A549 (cell line): ENCODE results near the gene WDR45B. TPM values are rescaled to one million over a fixed set of nuclear protein-coding genes. Genes with fewer than 3 reads are reported as not detected.

Source experiments
- ATAC-seq, 2 experiments: fragments of 200-7000 bp in 1 of 2; fragments of >200 bp in 1 of 2; cut with Nextera tagmentation in 1 of 2; cut with Tn5 transposase in 1 of 2; 3 replicates each; pipeline versions ENCODE4 v1.8.0 to v1.9.1; 2018 to 2020; ENCODE audit warnings: mild to moderate bottlenecking in 1 of 2, moderate library complexity in 1 of 2
- CTCF ChIA-PET: fragments of 300-600 bp; sonication (Branson Sonifier 250); formaldehyde crosslinking; extraction: SDS; loops from one replicate; lab custom pipeline; 2021; ENCODE audit warnings: antibody characterized with exemption, inconsistent platforms; lab: Yijun Ruan, JAX
- POLR2A ChIA-PET: fragments of 350-600 bp; formaldehyde crosslinking; extraction: SDS; loops from one replicate; lab custom pipeline; 2021; ENCODE audit warnings: antibody characterized with exemption, inconsistent platforms; lab: Yijun Ruan, JAX
- DNase-seq, 2 experiments: peaks; one replicate each; pipeline versions ENCODE4 v3.0.0 to v3.0.0-alpha.2; 2011 to 2016; ENCODE audit warnings: low read depth in 1 of 2, low spot score in 1 of 2
- FAIRE-seq: peaks from 2 replicates; lab custom pipeline; 2011; peaks lifted over from hg19 to GRCh38; lab: Jason Lieb, UNC
- H3K27ac ChIP-seq, 2 experiments: fragments of >200 bp; sonication (Bioruptor Twin); formaldehyde crosslinking; 3 replicates each; pipeline ENCODE4 v1.5.1; 2016 to 2017
- H3K4me1 ChIP-seq: fragments of >200 bp; sonication (Bioruptor Twin); formaldehyde crosslinking; 3 replicates; pipeline ENCODE4 v1.6.1; 2016
- H3K4me2 ChIP-seq: fragments of >200 bp; sonication (Bioruptor Twin); formaldehyde crosslinking; 3 replicates; pipeline ENCODE4 v1.6.1; 2016
- H3K4me3 ChIP-seq: fragments of >200 bp; sonication (Bioruptor Twin); formaldehyde crosslinking; 3 replicates; pipeline ENCODE4 v1.5.1; 2016
- H3K9me3 ChIP-seq: fragments of >200 bp; sonication (Bioruptor Twin); formaldehyde crosslinking; 3 replicates; pipeline ENCODE4 v1.6.1; 2016
- BHLHE40 ChIP-seq: IDR thresholded peaks from 2 replicates; pipeline ENCODE4 v1.6.1; 2012; ENCODE audit warnings: low read depth, low read length, inconsistent platforms
- EHF ChIP-seq: fragments of 250-450 bp; sonication (Bioruptor Pico); IDR thresholded peaks from 2 replicates; pipeline ENCODE4 v1.5.0; 2020; ENCODE audit warnings: mild to moderate bottlenecking
- EHMT2 ChIP-seq: fragments of 200-600 bp; sonication (generic); IDR thresholded peaks from 2 replicates; pipeline ENCODE4 v1.6.1; 2016; ENCODE audit warnings: antibody characterized with exemption, low read depth, mild to moderate bottlenecking, moderate library complexity
- ESRRA ChIP-seq: fragments of 150-350 bp; IDR thresholded peaks from 2 replicates; pipeline ENCODE4 v1.6.1; 2014; ENCODE audit warnings: mild to moderate bottlenecking, low read length, borderline replicate concordance
- FOXS1 ChIP-seq: fragments of 250-450 bp; sonication (Bioruptor Pico); IDR thresholded peaks from 2 replicates; pipeline ENCODE4 v1.5.0; 2020; ENCODE audit warnings: mild to moderate bottlenecking, moderate library complexity
- HMGXB4 ChIP-seq: fragments of 250-450 bp; sonication (Bioruptor Pico); IDR thresholded peaks from 2 replicates; pipeline ENCODE4 v1.5.0; 2021; ENCODE audit warnings: mild to moderate bottlenecking, moderate library complexity, borderline replicate concordance
- HOXA7 ChIP-seq: fragments of 250-450 bp; sonication (Bioruptor Pico); IDR thresholded peaks from 2 replicates; pipeline ENCODE4 v1.5.0; 2020; ENCODE audit warnings: mild to moderate bottlenecking, moderate library complexity
- HOXB13 ChIP-seq: fragments of 250-450 bp; sonication (Bioruptor Pico); IDR thresholded peaks from 2 replicates; pipeline ENCODE4 v1.5.0; 2020; ENCODE audit warnings: low read depth, mild to moderate bottlenecking, moderate library complexity
- JUN ChIP-seq, 2 experiments: fragments of >200 bp; sonication (Bioruptor Twin); formaldehyde crosslinking; IDR thresholded peaks; 2 replicates in 1 of 2; 3 replicates in 1 of 2; pipeline ENCODE4 v1.6.1; 2016 to 2017
- JUNB ChIP-seq: fragments of >200 bp; sonication (Bioruptor Twin); formaldehyde crosslinking; IDR thresholded peaks from 2 replicates; pipeline ENCODE4 v1.6.1; 2016
- KDM5A ChIP-seq: fragments of 200-600 bp; sonication (generic); IDR thresholded peaks from 2 replicates; pipeline ENCODE4 v1.6.1; 2016; ENCODE audit warnings: antibody characterized with exemption, mild to moderate bottlenecking
- MAZ ChIP-seq: fragments of 150-350 bp; IDR thresholded peaks from 2 replicates; pipeline ENCODE4 v1.6.1; 2014; ENCODE audit warnings: antibody characterized with exemption, low read depth, low read length, borderline replicate concordance
- MYC ChIP-seq: IDR thresholded peaks from 2 replicates; pipeline ENCODE4 v1.6.1; 2012; ENCODE audit warnings: mild to moderate bottlenecking, inconsistent platforms, low read length, improper control_type of control experiment, borderline replicate concordance
- NPAS2 ChIP-seq: fragments of 250-450 bp; sonication (Bioruptor Pico); IDR thresholded peaks from 2 replicates; pipeline ENCODE4 v1.8.0; 2022; ENCODE audit warnings: mild to moderate bottlenecking, moderate library complexity, borderline replicate concordance
- POLR2A ChIP-seq: IDR thresholded peaks from 2 replicates; pipeline ENCODE4 v1.6.1; 2012; ENCODE audit warnings: mild to moderate bottlenecking, low read length
- POLR2AphosphoS2 ChIP-seq: conservative IDR thresholded peaks from 2 replicates; pipeline ENCODE4 v1.6.1; 2012; ENCODE audit warnings: low read length, improper control_type of control experiment, inconsistent platforms
- RCOR1 ChIP-seq: fragments of 150-350 bp; IDR thresholded peaks from 2 replicates; pipeline ENCODE4 v1.6.1; 2014; ENCODE audit warnings: antibody characterized with exemption, low read length, low read depth
- SMC3 ChIP-seq: fragments of >200 bp; sonication (Bioruptor Twin); formaldehyde crosslinking; IDR thresholded peaks from 3 replicates; pipeline ENCODE4 v1.6.1; 2018; ENCODE audit warnings: inconsistent platforms
- SREBF2 ChIP-seq: fragments of 450-650 bp; IDR thresholded peaks from 2 replicates; pipeline ENCODE4 v1.6.1; 2014; ENCODE audit warnings: mild to moderate bottlenecking, moderate library complexity
- TP53 ChIP-seq: fragments of 250-450 bp; sonication (Bioruptor Pico); IDR thresholded peaks from 2 replicates; pipeline ENCODE4 v1.5.0; 2021; ENCODE audit warnings: mild to moderate bottlenecking, moderate library complexity
- USF2 ChIP-seq: fragments of 450-650 bp; IDR thresholded peaks from 2 replicates; pipeline ENCODE4 v1.6.1; 2014; ENCODE audit warnings: antibody characterized with exemption
- ZSCAN20 ChIP-seq: fragments of 250-450 bp; sonication (Bioruptor Pico); IDR thresholded peaks from 2 replicates; pipeline ENCODE4 v1.8.0; 2022; ENCODE audit warnings: mild to moderate bottlenecking, moderate library complexity
- WGBS: methylation state at CpG from one replicate; pipeline ENCODE4 v1.1.6; 2017; ENCODE audit errors: missing lambda C conversion rate; 5-methylcytosine and 5-hydroxymethylcytosine counted together
- polyA plus RNA-seq, 4 experiments: library from polyadenylated mRNA; depleted of rRNA in 3 of 4; stranded (reverse); fragments of >200 nt; fragmentation: RNase III in 1 of 4; extraction: RNeasy Plus Mini Kit Qiagen cat#74134 plus additional on column Dnase treatment in 1 of 4; gene quantifications; 2 replicates in 3 of 4; 3 replicates in 1 of 4; pipeline ENCODE4 v1.2.3, GENCODE V29; 2011 to 2017
- TF ChIP-seq, protein P1 (sequence below): fragments of >200 bp; sonication (Bioruptor Twin); formaldehyde crosslinking; IDR thresholded peaks from 2 replicates; pipeline ENCODE4 v1.6.1; 2016
- TF ChIP-seq, protein P2 (sequence below): IDR thresholded peaks from 2 replicates; pipeline ENCODE4 v1.6.1; 2012
- TF ChIP-seq, protein P3 (sequence below): fragments of 200-600 bp; sonication (generic); IDR thresholded peaks from 2 replicates; pipeline ENCODE4 v1.6.1; 2016; ENCODE audit warnings: antibody characterized with exemption, mild to moderate bottlenecking, moderate library complexity

The WDR45B gene
- polyA plus RNA-seq, 2 of the 4 experiments (the other 2 are of a cell fraction) = 88.2 to 124 TPM

DNA sequence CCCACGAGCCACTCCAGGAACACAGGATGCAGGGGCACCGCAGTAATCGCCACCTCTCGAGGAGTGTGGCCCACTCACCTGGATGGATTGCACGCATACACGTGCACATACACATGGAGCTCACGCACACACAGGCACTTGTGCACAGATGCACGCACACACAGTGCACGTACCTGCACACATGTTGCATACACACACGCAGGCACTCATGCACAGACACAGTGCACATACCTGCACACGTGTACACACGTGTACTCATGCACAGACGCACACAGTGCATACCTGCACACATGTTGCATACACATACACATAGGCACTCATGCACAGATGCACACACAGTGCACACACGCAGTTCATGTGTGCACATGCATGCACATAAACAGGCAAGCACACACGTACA, 11.6 kb upstream of the WDR45B start:
- POLR2A ChIA-PET = no interaction called here
- H3K9me3 ChIP-seq = no peaks in the 10 kb centered on the region
- TF ChIP-seq POLR2A (peak; percentile 23; the same call in 1 of the 2 replicates), HOXA7 (CRISPR knock-in tag) (no peak)
- H3K4me3 ChIP-seq = no peak overlapping the region
- no peak for ATAC-seq
- 90% methylated on average over 15 of the region's 15 CpGs for WGBS
- no peak overlapping the region for H3K27ac ChIP-seq
- FAIRE-seq = no peak
- H3K4me2 ChIP-seq = no peak overlapping the region
- DNase-seq = no peak
- H3K4me1 ChIP-seq = peaks cover 7% of the 10 kb centered on the region; the same call in 2 of the 3 replicates
- CTCF ChIA-PET = interaction anchor here (7.2 to 19.3 kb wide), 2 partner anchors 8 to 112 kb away, joined by 72 to 450 read pairs; no protein-coding TSS in a partner anchor

- WGBS = 89% methylated on average over 36 of the region's 36 CpGs
Observed at GRCh38 chr17:82658796-82659452, 10.7 kb upstream of the WDR45B start.

DNA sequence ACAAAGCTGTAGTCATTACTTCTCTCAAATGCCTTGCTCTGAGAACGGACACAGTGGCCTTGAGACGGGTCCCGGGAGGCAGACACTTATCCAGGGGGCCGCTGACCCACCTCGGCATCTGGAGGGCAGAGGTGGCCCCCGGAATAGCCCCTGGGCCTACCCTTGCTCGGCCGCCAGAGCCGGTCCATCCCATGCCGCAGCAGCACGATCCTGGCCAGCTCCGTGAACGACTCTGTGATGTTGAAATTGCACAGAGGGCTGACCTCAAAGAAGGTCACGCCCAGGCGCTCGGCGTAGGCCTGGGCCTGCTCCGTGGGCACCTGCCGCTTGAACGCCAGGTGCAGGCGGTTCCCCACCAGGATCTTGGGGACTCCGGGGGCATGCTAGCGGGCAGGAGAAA, 10.1 kb upstream of the WDR45B start:
- FAIRE-seq = no peak
- no peak for ATAC-seq

More at GRCh38 chr17:82658796-82659452, 10.7 kb upstream of the WDR45B start:
- no peak overlapping the region for H3K27ac ChIP-seq
- no peak overlapping the region for H3K4me2 ChIP-seq
- no peaks in the 10 kb centered on the region for H3K9me3 ChIP-seq
- no peak for FAIRE-seq
- no peak for ATAC-seq
- ChIA-PET CTCF (interaction anchor here (1.7 to 19.3 kb wide), 3 partner anchors 9 to 113 kb away, joined by 3 to 450 read pairs (median 72); no protein-coding TSS in a partner anchor), POLR2A (no interaction called here)
- TF ChIP-seq JUNB (no peak), USF2 (no peak), JUN (IDR thresholded peaks at IDR 0.05) (no peak), MYC (no peak), HOXA7 (CRISPR knock-in tag) (no peak), BHLHE40 (no peak), EHF (CRISPR knock-in tag) (no peak), KDM5A (no peak), POLR2AphosphoS2 (no peak), MAZ (no peak), TP53 (CRISPR knock-in tag) (no peak), ZSCAN20 (CRISPR knock-in tag) (no peak), SREBF2 (no peak), SMC3 (no peak), EHMT2 (no peak), RCOR1 (no peak), HOXB13 (CRISPR knock-in tag) (no peak)
- TF ChIP-seq, protein P1, sequence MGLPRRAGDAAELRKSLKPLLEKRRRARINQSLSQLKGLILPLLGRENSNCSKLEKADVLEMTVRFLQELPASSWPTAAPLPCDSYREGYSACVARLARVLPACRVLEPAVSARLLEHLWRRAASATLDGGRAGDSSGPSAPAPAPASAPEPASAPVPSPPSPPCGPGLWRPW = no peak
- TF ChIP-seq, protein P2, sequence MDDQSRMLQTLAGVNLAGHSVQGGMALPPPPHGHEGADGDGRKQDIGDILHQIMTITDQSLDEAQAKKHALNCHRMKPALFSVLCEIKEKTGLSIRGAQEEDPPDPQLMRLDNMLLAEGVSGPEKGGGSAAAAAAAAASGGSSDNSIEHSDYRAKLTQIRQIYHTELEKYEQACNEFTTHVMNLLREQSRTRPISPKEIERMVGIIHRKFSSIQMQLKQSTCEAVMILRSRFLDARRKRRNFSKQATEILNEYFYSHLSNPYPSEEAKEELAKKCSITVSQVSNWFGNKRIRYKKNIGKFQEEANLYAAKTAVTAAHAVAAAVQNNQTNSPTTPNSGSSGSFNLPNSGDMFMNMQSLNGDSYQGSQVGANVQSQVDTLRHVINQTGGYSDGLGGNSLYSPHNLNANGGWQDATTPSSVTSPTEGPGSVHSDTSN = no peak
- no peak for DNase-seq
- H3K4me3 ChIP-seq = no peak overlapping the region
- H3K4me1 ChIP-seq = peaks cover 12% of the 10 kb centered on the region; the same call in 2 of the 3 replicates

More for the DNA sequence above, 10.1 kb upstream of the WDR45B start:
- 90% methylated on average over 22 of the region's 23 CpGs for WGBS
- peaks cover 12% of the 10 kb centered on the region; the same call in 2 of the 3 replicates for H3K4me1 ChIP-seq
- no peak overlapping the region for H3K4me3 ChIP-seq
- no peak for DNase-seq
- H3K27ac ChIP-seq = no peak overlapping the region
- H3K9me3 ChIP-seq = no peaks in the 10 kb centered on the region
- no peak overlapping the region for H3K4me2 ChIP-seq
- ChIA-PET CTCF (interaction anchor here (1.7 to 19.3 kb wide), 3 partner anchors 9 to 114 kb away, joined by 3 to 450 read pairs (median 72); no protein-coding TSS in a partner anchor), POLR2A (no interaction called here)
- TF ChIP-seq, protein P3, sequence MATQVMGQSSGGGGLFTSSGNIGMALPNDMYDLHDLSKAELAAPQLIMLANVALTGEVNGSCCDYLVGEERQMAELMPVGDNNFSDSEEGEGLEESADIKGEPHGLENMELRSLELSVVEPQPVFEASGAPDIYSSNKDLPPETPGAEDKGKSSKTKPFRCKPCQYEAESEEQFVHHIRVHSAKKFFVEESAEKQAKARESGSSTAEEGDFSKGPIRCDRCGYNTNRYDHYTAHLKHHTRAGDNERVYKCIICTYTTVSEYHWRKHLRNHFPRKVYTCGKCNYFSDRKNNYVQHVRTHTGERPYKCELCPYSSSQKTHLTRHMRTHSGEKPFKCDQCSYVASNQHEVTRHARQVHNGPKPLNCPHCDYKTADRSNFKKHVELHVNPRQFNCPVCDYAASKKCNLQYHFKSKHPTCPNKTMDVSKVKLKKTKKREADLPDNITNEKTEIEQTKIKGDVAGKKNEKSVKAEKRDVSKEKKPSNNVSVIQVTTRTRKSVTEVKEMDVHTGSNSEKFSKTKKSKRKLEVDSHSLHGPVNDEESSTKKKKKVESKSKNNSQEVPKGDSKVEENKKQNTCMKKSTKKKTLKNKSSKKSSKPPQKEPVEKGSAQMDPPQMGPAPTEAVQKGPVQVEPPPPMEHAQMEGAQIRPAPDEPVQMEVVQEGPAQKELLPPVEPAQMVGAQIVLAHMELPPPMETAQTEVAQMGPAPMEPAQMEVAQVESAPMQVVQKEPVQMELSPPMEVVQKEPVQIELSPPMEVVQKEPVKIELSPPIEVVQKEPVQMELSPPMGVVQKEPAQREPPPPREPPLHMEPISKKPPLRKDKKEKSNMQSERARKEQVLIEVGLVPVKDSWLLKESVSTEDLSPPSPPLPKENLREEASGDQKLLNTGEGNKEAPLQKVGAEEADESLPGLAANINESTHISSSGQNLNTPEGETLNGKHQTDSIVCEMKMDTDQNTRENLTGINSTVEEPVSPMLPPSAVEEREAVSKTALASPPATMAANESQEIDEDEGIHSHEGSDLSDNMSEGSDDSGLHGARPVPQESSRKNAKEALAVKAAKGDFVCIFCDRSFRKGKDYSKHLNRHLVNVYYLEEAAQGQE = no peak
- TF ChIP-seq POLR2AphosphoS2 (no peak), HMGXB4 (CRISPR knock-in tag) (no peak), RCOR1 (no peak), HOXB13 (CRISPR knock-in tag) (no peak), NPAS2 (CRISPR knock-in tag) (no peak), HOXA7 (CRISPR knock-in tag) (no peak), MAZ (no peak), ESRRA (no peak), FOXS1 (no peak)
- TF ChIP-seq, all 56 proteins: peak for 0
